ENCODE measurements around the gene LRIT3.

LRIT3 gene

DNA sequence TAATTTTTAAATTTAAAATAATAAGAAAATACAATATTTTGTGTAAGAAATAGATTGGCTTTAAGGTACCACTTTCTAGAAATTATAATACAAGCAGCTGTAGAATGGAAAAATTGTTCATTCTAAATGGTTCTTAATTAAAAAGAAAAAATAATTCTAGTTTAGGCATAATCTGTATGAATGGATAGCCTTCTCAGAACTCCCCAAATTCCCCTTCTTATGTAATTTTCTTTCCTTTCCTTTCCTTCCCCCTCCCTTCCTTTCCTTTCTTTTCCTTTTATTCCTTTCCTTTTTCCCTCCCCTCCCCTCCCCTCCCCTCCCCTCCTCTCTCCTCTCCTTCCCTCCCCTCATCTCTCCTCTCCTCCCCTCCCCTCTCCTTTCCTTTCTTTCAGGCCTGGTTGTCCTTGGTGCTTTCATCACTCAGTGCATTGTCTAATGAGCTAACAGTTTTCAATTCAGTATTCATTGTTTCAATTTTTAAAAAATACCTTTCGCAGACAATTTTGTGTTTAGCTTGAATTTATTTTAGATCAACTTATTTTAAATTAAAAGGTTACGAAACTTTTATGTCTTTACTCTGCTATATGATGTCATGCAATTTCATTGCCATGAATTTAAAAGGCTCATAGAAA lies 28.8 kb downstream of the LRIT3 start:
- no peak for DNase-seq (ENCODE audit: low spot score)
- TF ChIP-seq, protein P1, sequence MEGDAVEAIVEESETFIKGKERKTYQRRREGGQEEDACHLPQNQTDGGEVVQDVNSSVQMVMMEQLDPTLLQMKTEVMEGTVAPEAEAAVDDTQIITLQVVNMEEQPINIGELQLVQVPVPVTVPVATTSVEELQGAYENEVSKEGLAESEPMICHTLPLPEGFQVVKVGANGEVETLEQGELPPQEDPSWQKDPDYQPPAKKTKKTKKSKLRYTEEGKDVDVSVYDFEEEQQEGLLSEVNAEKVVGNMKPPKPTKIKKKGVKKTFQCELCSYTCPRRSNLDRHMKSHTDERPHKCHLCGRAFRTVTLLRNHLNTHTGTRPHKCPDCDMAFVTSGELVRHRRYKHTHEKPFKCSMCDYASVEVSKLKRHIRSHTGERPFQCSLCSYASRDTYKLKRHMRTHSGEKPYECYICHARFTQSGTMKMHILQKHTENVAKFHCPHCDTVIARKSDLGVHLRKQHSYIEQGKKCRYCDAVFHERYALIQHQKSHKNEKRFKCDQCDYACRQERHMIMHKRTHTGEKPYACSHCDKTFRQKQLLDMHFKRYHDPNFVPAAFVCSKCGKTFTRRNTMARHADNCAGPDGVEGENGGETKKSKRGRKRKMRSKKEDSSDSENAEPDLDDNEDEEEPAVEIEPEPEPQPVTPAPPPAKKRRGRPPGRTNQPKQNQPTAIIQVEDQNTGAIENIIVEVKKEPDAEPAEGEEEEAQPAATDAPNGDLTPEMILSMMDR (IDR thresholded peaks at IDR 0.05; ENCODE audit: borderline replicate concordance, control extremely low read depth, extremely low read depth, insufficient read depth, missing control alignments) = no peak
- in situ Hi-C loops (cut with MboI; ENCODE audit: low sequenced_read_pairs, unreplicated experiment) = no loop called here

DNA sequence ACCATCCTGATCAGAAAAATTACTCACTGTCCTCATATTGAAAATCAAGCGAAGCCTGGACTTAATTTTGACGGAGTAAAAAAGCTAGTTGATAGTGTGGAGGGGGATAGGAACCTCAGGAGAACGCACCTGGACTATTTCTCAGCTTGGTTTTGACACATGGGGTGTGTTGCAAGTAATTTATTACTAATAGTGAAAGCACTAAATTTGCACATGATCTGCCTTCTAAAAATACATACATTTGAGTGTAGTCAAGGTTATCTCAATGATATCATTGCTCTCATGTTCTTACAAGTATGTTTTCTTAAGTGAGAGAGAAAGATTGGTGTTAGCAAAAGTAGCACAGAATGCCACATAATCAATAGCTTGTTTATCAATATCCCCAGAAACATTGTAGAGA lies 29.5 kb downstream of the LRIT3 start:
- in situ Hi-C loops (cut with MboI; ENCODE audit: low sequenced_read_pairs, unreplicated experiment) = no loop called here
- TF ChIP-seq, protein P1 (IDR thresholded peaks at IDR 0.05; ENCODE audit: borderline replicate concordance, control extremely low read depth, extremely low read depth, insufficient read depth, missing control alignments) = no peak

DNA sequence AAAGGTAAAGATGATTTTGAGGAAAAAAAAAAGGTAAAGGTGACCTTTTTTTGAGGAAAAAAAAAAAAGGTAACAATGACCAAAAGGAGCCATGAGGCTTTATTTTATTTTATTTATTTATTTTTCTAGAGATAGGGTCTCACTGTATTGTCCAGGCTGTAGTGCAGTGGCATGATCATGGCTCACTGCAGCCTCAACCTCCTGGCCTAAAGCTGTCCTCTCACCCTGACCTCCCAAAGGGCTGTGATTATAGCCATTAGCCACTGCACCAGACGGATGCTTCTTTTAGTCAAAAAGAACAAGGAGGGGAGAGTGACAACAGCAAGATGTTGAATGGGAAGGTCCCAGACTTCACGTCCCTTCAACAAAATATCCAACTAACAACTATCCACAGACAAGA lies 30.4 kb downstream of the LRIT3 start:
- TF ChIP-seq, protein P1 (IDR thresholded peaks at IDR 0.05; ENCODE audit: borderline replicate concordance, control extremely low read depth, extremely low read depth, insufficient read depth, missing control alignments) = no peak
- no peak for DNase-seq (ENCODE audit: low spot score)
- in situ Hi-C loops (cut with MboI; ENCODE audit: low sequenced_read_pairs, unreplicated experiment) = no loop called here

More for the DNA sequence above, 29.5 kb downstream of the LRIT3 start:
- DNase-seq (ENCODE audit: low spot score) = peak; percentile 38

DNA sequence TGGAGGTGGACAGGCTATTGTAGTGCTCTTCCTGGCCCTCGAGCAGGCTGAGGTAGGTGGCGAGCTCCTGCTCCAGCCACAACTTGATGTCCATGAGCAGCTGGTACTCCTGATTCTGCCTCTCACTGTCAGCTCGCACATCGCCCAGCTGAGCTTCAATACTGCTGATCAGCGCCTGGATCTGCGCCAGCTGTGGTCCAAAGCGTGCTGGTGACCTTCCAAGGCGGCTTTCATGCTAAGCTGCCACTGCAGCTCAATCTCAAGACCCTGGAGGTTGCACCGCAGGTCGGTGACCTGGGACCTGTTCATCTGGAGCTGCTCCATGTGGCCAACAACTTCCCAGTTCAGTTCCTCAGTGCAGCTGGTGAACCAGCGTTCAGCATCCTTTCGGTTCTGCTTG lies 31.2 kb downstream of the LRIT3 start:
- in situ Hi-C loops (cut with MboI; ENCODE audit: low sequenced_read_pairs, unreplicated experiment) = no loop called here

DNA sequence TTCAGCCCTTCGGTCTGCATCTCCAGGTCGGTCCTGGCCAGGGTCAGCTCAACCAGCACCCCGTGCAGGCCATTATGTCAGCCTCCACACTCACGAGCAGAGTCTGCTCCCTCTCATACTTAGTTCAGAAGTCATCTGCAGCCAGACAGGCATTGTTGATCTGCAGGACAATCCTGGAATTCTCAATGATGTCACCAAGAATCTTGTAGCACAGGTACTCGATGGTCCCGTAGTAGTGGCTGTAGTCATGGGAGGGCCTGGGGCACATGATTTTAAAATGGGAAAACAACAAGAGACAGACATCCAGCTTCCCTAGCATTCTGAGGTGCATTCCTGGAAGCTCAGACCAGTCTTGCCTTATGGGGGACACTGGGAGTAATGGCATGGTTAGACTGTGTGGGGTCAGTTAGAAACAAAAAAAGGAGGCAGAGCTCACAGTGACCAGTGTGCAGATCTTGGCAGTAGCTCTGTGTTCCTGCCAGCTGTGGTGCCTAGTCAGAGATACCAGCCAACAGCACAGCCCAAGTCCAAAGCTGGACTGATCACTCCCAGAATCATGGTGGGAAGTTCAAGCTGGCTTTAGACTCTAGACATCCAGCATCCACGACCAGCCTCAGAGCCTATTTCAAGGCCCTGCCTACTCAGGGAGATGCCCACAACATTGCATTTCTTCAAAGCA lies 31.9 kb downstream of the LRIT3 start:
- no peak for DNase-seq (ENCODE audit: low spot score)
- TF ChIP-seq, protein P1 (IDR thresholded peaks at IDR 0.05; ENCODE audit: borderline replicate concordance, control extremely low read depth, extremely low read depth, insufficient read depth, missing control alignments) = no peak
- in situ Hi-C loops (cut with MboI; ENCODE audit: low sequenced_read_pairs, unreplicated experiment) = no loop called here

More for the DNA sequence above, 31.2 kb downstream of the LRIT3 start:
- TF ChIP-seq, protein P1 (IDR thresholded peaks at IDR 0.05; ENCODE audit: borderline replicate concordance, control extremely low read depth, extremely low read depth, insufficient read depth, missing control alignments) = no peak
- DNase-seq (ENCODE audit: low spot score) = no peak

DNA sequence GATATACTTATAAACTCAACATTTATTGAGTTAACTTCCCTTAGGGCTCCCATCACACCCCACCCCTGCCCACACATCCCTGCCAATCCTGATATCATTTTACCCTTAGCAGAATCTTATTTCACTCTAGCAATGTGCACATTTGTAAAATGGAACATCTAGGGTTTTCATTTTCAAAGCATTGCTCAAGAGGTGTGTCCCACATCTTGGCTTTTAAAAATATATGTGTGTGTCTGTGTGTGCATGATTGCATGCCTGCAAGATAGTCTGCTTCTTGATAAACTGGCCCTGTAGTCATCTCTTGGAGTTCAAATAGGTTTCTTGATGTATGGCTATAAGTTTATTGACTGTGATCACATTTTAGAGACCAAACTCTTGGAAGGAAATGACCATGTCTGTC lies 38.4 kb downstream of the LRIT3 start:
- in situ Hi-C loops (cut with MboI; ENCODE audit: low sequenced_read_pairs, unreplicated experiment) = no loop called here
- DNase-seq (ENCODE audit: low spot score) = no peak
- TF ChIP-seq, protein P1 (IDR thresholded peaks at IDR 0.05; ENCODE audit: borderline replicate concordance, control extremely low read depth, extremely low read depth, insufficient read depth, missing control alignments) = no peak
